Kasumi-1 (cell line): ENCODE data around the gene ADAMTS14.
A peak's percentile ranks its signal among the peaks of the same experiment; 100 is the strongest.

Experiments used
- DNase-seq, 2 experiments: peaks; one replicate each; lab custom pipeline; 2025; lab: John Stamatoyannopoulos, UW

Gene ADAMTS14

GRCh38 chr10:70729763-70730357, 57.6 kb downstream of the ADAMTS14 start:
- no peak for DNase-seq

- DNase-seq: no peak
Measured at GRCh38 chr10:70730955-70731354, 58.6 kb downstream of the ADAMTS14 start.

DNA sequence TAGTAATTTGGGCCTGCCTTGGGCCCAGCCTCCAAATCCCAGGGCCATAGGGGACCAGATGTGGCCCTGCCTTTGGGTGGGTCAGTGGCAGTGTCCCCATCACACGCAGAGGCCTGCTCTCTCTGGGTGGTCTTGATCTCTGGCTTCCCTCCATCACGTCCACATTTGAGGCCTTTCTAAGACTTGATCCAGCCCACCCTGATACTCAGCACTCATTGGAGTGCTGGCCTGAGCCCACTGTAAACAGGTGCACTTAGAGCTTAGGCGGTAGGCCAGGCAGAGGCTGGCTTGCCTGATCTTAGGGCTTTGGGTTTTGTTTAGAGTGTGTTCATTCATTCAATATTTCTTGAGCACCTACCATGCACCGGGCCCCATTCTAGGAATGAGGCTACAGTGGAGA, 60.3 kb downstream of the ADAMTS14 start:
- no peak for DNase-seq

- no peak for DNase-seq
Measured at GRCh38 chr10:70733051-70733450, 60.7 kb downstream of the ADAMTS14 start.

GRCh38 chr10:70735161-70735560, 62.9 kb downstream of the ADAMTS14 start:
- DNase-seq: no peak

DNA sequence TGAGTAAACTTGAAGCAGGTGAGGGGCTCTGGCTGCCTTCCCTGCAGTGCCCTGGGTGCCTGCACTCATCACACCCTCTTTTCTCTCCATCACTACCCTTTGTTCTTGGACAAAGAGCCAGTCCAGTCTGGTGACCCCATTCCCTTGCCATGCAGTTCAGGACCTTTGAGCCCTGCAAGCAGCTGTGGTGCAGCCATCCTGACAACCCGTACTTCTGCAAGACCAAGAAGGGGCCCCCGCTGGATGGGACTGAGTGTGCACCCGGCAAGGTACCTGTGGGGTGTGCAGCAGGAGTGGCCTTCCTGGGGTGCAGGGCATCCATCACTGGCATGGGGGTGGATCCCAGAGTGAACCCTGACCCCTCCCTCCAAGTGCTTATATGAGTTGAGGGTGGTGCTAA, 64.2 kb downstream of the ADAMTS14 start:
- no peak for DNase-seq

DNA sequence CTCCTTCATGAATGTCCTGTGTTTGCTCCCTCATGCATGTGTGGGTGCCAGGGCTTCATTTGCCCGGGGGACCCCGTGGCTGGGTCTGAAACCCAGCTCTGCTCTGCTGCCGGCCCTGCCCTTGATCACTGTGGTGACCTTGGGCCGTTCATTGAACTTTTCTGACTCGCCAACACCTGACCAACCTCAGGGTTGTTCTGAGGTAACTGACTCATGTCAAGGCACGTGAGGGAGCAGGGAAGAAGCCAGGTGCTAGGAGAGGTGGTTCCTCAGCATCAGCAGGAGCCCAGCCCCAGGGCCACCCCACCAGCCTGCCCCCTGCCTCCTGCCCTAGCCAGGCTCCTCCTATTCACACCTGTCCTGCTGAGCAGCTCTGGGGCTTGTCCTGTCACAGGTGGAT, 64.9 kb downstream of the ADAMTS14 start:
- DNase-seq: no peak

- no peak for DNase-seq
Measured at GRCh38 chr10:70738006-70738760, 65.9 kb downstream of the ADAMTS14 start.

DNA sequence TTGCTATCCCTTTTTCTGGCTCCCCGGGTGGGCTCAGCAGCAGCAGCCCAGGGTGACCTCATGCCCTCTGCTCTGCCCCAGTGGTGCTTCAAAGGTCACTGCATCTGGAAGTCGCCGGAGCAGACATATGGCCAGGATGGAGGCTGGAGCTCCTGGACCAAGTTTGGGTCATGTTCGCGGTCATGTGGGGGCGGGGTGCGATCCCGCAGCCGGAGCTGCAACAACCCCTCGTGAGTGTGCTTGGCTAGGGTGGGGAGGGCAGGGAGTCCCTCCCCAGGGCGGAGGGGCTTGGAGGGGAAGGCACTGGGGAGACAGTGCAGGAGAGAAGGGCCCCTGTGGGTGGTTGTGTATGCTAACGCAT, 66.4 kb downstream of the ADAMTS14 start:
- DNase-seq: no peak

DNA sequence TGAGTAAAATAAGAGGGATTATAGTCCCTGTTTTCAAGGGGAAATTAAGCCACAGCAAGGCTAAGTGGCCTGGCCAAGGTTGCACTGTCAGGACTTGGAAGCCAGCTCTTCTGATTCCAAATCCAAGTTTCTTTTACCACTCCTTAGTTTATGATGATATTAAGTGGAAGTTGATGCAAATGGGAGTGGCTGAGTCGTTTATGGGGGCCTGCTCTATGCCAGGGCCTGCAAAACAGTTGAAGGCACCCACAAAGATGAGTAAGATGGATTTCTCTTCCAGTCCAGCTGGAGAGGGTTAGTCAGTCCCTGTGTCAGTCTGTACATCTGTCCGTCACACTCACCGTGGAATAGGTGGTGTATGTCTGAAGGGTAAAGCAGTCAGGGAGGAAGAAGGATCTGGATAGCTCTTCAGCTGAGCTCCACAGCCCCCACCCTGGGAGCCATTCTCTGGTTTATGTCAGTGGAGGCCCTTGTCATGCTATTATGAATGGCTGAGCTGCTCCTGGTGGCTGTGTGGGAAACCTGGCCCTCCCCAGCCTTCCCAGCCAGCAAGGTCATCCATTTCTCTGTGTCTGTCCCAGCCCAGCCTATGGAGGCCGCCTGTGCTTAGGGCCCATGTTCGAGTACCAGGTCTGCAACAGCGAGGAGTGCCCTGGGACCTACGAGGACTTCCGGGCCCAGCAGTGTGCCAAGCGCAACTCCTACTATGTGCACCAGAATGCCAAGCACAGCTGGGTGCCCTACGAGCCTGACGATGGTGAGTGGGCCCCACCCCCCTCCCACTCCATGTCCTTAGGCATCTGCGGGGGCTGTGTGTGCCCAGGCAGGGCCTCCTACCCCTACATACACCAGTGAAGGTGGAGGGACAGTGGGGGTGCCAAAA, 68.3 kb downstream of the ADAMTS14 start:
- no peak for DNase-seq

GRCh38 chr10:70742537-70743429, 70.5 kb downstream of the ADAMTS14 start:
- peak; percentile 36 to 49 for DNase-seq

GRCh38 chr10:70743430-70743788, 71.1 kb downstream of the ADAMTS14 start:
- no peak for DNase-seq

DNA sequence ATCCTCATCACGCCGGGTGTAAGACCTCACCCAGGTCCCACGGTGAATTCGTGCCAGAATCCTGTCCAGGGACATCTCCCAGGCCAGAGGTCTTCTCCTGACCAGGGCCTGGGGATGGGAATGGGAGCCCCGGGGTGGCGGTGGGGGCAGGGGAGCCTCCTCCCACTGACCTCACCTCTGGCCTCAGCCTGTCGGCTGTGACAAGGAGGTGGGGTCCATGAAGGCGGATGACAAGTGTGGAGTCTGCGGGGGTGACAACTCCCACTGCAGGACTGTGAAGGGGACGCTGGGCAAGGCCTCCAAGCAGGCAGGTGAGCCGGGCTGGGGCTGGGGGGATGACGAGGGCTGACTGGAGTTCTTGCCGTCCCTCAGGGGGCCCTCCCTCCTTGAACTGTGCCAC, 71.6 kb downstream of the ADAMTS14 start:
- DNase-seq: no peak

DNA sequence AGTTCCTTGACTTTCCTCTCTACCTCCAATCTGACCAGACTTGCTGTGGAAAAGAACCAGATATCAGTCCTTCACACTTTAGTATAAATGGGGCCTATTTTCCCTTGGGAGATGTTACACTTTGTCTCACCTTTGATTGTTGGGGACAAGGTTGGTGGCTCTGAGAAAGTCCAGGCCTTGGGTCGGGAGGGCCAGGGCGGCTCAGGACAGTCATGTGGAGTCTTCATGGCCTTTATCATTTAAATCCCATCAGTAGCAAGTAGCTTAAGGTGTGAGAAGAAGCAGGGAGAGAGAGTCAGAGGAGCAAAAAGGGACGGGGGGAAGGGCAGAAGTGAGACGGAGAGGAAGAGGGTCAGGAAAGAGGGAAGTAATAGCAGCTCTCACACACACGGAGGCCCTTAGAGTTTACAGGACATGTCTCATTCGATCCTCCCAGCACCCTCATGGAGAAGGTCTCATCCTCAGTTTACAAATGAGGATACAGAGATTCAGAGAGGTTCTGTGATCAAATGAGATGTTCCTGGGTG, 72.4 kb downstream of the ADAMTS14 start:
- DNase-seq: peak; percentile 33 to 53

GRCh38 chr10:70745555-70745954, 73.2 kb downstream of the ADAMTS14 start:
- no peak for DNase-seq

GRCh38 chr10:70747192-70747965, 75.1 kb downstream of the ADAMTS14 start:
- no peak for DNase-seq

DNA sequence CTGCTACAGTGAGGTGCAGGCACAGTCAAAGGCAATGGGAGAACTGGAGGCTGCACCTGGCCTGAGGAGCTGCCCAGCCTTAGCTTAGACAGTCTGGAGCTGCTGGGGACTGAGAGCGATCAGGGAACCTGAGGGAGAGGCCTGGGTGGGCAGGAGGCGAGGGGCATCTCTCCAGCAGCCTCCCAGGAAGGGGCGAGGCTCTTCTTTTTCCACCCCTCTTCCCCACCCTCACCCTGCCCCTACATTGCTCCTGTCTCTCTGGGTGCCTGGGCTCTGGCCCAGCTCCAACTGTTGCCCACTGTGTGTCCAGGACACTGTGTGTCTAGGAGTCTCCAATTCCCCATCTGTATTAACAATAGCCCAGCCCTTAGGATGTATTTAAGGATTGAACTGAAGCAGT, 76.0 kb downstream of the ADAMTS14 start:
- DNase-seq: no peak

DNA sequence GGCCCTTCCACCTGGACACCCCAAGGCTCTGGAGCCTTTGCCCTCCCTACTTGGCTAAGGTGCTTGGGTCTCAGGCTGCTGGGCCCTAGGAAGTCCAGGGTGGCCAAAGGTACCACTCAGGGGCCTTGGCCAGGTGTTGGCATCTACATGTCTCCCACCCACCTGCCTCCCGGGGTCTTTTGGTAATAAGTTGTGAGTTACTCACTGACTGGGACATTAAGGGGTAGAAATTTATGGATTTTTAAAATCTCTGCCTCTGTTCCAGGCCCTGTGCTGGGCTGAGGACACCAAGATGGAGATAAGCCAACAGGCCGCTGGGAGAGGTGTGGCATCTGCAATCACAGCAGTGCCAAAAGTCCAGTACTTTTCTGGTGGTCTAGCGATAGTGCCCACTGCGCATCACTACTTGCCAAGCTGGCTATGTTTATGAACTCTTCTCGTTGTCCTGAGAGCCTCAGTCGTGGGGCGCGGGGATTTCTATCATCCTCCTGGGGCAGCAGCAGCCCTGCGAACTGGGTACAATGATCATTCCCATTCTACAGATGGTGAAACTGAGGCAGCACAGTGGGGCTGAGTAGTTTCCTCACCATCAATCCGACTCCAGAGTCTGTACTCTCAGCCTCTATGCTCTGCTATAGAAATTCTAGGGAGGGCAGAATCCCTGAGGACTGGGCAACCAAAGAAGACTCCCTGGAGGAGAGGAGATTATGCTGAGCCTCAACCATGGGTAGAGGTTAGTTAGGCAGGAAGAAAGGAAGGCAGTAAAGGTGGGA, 76.7 kb downstream of the ADAMTS14 start:
- no peak for DNase-seq

DNA sequence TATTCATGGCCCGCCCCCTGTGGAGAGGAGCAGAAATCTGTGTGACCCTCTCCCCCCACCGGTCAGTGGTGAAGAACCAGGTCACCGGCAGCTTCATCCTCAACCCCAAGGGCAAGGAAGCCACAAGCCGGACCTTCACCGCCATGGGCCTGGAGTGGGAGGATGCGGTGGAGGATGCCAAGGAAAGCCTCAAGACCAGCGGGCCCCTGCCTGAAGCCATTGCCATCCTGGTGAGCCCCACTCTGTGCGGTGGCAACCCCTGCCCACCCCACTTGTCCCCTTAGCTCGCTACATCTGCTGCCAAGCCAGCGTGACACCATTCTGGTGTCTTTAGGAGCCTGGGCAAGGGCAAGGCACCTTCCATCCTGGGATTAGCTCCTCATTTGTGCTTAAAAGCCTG, 77.5 kb downstream of the ADAMTS14 start:
- no peak for DNase-seq

- DNase-seq: no peak
Measured at GRCh38 chr10:70750156-70750703, 77.9 kb downstream of the ADAMTS14 start.
